ENCODE data around the gene FHAD1.

GRCh38 chr1:15295696-15296095 is 48.7 kb downstream of the FHAD1 start:
- TF ChIP-seq, protein P1, sequence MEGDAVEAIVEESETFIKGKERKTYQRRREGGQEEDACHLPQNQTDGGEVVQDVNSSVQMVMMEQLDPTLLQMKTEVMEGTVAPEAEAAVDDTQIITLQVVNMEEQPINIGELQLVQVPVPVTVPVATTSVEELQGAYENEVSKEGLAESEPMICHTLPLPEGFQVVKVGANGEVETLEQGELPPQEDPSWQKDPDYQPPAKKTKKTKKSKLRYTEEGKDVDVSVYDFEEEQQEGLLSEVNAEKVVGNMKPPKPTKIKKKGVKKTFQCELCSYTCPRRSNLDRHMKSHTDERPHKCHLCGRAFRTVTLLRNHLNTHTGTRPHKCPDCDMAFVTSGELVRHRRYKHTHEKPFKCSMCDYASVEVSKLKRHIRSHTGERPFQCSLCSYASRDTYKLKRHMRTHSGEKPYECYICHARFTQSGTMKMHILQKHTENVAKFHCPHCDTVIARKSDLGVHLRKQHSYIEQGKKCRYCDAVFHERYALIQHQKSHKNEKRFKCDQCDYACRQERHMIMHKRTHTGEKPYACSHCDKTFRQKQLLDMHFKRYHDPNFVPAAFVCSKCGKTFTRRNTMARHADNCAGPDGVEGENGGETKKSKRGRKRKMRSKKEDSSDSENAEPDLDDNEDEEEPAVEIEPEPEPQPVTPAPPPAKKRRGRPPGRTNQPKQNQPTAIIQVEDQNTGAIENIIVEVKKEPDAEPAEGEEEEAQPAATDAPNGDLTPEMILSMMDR (IDR thresholded peaks at IDR 0.05; ENCODE audit: low read depth, low read length, poor library complexity, severe bottlenecking), result no peak
- no peak for TF ChIP-seq EZH2phosphoT487 (IDR thresholded peaks at IDR 0.05; ENCODE audit: borderline replicate concordance, low read length)
